RCC 7860 (cell line): ENCODE measurements around the gene RNF113B.

ENCODE experiments used
- DNase-seq: peaks from one replicate; pipeline ENCODE4 v3.0.0-alpha.2; 2015; ENCODE audit warnings: low spot score
- FAIRE-seq: peaks from 2 replicates; lab custom pipeline; 2012; peaks lifted over from hg19 to GRCh38; lab: Jason Lieb, UNC

The RNF113B gene

DNA sequence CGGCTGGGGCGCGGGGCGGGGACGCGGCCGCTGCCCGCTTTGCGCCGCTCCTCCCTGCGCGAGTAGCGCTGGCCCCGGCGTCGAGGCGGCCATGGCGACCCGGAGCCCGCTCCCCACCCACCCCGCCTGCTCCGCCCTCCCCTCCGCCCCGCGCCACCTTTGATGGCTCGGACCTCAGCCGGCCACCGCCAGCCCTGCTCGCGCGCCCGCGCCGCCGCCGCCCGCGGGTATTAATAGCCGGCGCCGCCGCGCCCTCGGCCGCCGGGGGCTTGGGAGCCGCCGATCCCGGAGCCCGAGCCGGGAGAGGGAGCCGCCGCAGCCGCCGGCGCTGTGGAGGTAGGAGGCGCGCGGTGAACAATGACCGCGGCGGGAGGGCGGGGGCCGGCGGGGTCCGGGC is 33.9 kb downstream of the RNF113B start:
- FAIRE-seq, result no peak
- no peak for DNase-seq

GRCh38 chr13:98142380-98143156 is 34.5 kb downstream of the RNF113B start, which contains the start of gene FARP1:
FARP1 (plus strand) TSS chr13:98143094; CDS start chr13:98213243, 70,149 bp downstream.
- FAIRE-seq (no peak), DNase-seq (peak; percentile 48)

DNA sequence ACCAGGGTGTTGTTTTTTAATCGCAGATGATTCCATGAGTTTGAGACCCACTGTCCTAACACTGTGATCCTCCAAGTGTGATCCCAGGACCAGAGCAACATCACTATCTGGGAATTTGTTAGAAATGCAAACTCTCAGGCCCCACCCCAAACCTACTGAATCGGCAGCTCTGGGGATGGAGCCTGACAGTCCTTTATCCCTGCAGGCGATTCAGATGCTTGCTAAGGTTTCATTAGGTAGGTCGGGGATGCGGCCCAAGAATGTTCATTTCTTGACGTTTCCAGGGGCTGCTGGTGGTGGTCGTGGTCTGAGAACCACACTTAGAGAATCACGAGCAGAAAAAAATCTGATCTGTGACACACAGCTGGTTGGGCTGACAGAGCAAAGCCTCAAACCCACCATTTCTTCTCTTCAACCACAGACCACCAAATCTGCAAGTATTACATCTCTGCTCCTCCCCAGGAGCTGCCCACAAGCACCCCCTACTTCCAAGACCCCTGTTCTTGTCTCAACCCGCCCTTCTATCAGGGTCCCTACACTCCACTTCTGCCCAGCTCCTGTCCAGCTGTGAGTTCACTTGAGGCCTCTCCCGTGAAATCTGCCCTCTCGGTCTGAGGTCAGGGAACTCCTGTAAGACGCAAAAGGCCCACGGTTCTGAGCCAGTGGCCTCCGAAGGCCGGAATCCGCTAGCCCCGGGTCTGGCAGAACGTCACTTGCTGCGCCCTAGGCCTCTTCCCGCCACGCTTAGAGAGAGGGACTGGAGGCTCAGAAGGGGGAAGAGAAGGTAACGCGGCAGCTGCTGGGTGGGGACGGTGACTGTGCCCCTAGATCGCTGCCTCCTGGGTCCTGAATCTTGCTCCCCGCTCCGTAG is 35.3 kb downstream of the RNF113B start:
- no peak for DNase-seq
- FAIRE-seq, result no peak

DNA sequence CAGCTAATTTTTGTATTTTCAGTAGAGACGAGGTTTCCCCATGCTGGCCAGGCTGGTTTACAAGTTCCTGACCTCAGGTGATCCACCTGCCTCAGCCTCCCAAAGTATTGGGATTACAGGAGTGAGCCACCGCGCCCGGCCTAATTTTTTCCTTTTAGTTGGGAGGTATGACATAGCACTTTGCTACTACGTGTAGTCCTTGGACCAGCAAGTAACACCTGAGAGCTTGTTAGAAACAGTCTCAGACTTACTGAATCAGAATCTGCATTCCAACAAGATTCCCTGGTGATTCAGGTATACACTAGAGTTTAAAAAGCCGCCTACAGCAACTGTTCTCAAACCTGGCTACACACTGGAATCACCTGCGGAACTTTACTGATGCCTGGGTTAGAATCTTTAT is 36.0 kb downstream of the RNF113B start:
- FAIRE-seq, result no peak
- DNase-seq, result no peak

DNA sequence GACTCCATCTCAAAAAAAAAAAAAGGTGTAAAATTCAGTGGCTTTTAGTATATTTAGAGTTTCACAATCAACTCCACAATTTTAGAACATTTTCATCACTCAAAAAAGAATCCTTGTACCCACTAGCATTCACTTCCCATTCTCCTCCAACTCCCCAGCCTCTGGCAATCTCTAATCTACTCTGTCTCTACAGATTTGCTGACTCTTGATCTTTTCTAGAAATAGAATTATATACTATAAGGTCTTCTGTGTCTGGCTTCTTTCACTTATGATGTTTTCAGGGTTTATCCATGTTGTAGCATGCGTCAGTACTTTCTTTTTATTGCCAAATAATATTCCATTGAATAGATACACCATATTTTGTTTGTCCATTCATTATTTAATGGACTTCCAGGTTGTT is 42.2 kb downstream of the RNF113B start:
- no peak for DNase-seq
- FAIRE-seq, result no peak

DNA sequence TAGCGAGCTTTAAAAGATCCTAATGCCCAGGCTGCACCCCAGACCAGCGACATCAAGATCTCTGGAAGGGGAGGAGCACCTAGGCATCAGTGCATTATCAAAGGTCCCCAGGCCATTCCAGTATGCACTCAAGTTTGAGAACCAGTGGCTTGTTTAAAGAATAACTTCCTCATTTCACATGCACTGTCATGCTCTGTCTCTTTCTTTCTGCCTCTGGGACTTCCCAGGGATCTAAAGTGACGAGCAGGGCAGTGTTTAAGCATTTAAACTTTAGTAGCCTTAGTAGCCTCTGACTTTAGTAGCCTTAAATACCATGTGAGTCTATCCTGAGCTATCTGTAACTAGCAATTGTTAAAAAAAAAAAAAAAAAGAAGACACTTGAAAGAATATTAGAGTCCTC is 43.1 kb downstream of the RNF113B start:
- no peak for FAIRE-seq

GRCh38 chr13:98129059-98129746 is 47.9 kb downstream of the RNF113B start:
- DNase-seq (no peak), FAIRE-seq (no peak)

More for the DNA sequence above, 43.1 kb downstream of the RNF113B start:
- no peak for DNase-seq
